Prostate gland (tissue), 2 donors: Measurements from ENCODE around the gene THSD4.
"Not testable (repeated sequence)": the region's sequence is repeated elsewhere in the genome, so short reads cannot be mapped to it uniquely, and the experiment has no call there.

Experiments
- POLR2A ChIP-seq: fragments of 450-650 bp; IDR thresholded peaks from one replicate; pipeline ENCODE4 v1.6.1; 2016; ENCODE audit warnings: antibody characterized with exemption, mild to moderate bottlenecking
- POLR2AphosphoS5 ChIP-seq: sonication (generic); formaldehyde crosslinking; IDR thresholded peaks from one replicate; pipeline ENCODE4 v1.6.1; 2017; ENCODE audit warnings: antibody characterized with exemption
- TF ChIP-seq, protein P1 (sequence below), 4 experiments: fragments of 200-600 bp in 2 of 4; fragments of 450-650 bp in 2 of 4; sonication (generic) in 2 of 4; IDR thresholded peaks; 1 replicate in 3 of 4; 2 replicates in 1 of 4; pipeline ENCODE4 v1.5.1; 2016 to 2019; ENCODE audit warnings: antibody characterized with exemption in 4 of 4, mild to moderate bottlenecking in 2 of 4, moderate library complexity in 2 of 4

DNA sequence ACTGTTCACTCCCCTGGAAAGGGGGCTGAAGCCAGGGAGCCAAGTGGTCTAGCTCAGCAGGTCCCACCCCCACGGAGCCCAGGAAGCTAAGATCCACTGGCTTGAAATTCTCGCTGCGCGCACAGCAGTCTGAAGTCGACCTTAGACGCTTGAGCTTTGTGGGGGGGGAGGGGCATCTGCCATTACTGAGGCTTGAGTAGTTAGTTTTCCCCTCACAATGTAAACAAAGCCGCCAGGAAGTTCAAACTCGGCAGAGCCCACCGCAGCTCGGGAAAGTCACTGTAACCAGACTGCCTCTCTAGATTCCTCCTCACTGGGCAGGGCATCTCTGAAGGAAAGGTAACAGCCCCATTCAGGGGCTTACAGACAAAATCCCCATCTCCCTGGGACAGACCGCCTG, 150.3 kb downstream of the THSD4 start:
- TF ChIP-seq, protein P1, sequence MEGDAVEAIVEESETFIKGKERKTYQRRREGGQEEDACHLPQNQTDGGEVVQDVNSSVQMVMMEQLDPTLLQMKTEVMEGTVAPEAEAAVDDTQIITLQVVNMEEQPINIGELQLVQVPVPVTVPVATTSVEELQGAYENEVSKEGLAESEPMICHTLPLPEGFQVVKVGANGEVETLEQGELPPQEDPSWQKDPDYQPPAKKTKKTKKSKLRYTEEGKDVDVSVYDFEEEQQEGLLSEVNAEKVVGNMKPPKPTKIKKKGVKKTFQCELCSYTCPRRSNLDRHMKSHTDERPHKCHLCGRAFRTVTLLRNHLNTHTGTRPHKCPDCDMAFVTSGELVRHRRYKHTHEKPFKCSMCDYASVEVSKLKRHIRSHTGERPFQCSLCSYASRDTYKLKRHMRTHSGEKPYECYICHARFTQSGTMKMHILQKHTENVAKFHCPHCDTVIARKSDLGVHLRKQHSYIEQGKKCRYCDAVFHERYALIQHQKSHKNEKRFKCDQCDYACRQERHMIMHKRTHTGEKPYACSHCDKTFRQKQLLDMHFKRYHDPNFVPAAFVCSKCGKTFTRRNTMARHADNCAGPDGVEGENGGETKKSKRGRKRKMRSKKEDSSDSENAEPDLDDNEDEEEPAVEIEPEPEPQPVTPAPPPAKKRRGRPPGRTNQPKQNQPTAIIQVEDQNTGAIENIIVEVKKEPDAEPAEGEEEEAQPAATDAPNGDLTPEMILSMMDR (IDR thresholded peaks at IDR 0.05): not testable (repeated sequence)
- TF ChIP-seq POLR2A, POLR2AphosphoS5: not testable (repeated sequence)
